Renal cortex interstitium (tissue), 11 donors: Measurements from ENCODE around the gene NSD1. TPM values are rescaled to one million over a fixed set of nuclear protein-coding genes. Genes with fewer than 3 reads are reported as not detected.

Experiments
- DNase-seq, 11 donors: peaks; one replicate each; pipeline ENCODE4 v3.0.0-alpha.2; 2013; ENCODE audit warnings: low read depth in 9 of 11, low spot score in 4 of 11; ENCODE audit errors: extremely low read depth in 1 of 11
- polyA plus RNA-seq, 3 donors: library from polyadenylated mRNA; unstranded; fragments of 120-200 nt; gene quantifications; one replicate each; pipeline ENCODE4 v1.2.1, GENCODE V29; 2013; ENCODE audit not compliant: insufficient read length in 3 of 3

NSD1 gene
- polyA plus RNA-seq, 3 donors = 60.4 to 66.3 (median 63.1) TPM

- DNase-seq = no peak
Measured at GRCh38 chr5:177346820-177347219, 213.2 kb downstream of the NSD1 start.

- DNase-seq = no peak
Measured at GRCh38 chr5:177347699-177348098, 214.1 kb downstream of the NSD1 start.

GRCh38 chr5:177349362-177349647, 215.7 kb downstream of the NSD1 start:
- no peak for DNase-seq

- DNase-seq = no peak
Measured at GRCh38 chr5:177349762-177350161, 216.2 kb downstream of the NSD1 start.

Other genes starting within 250 kb of the NSD1 start
- gene HK3, start 234.4 kb upstream of the NSD1 start, polyA plus RNA-seq = under 1 TPM; 0.45 to 0.88 (median 0.67) TPM
- 10 to 100 TPM; 40.4 to 47.0 (median 42.4) TPM for gene UIMC1, start 127.0 kb upstream of the NSD1 start, polyA plus RNA-seq
- 10 to 100 TPM; 22.2 to 26.6 (median 24.5) TPM for gene ZNF346, start 111.1 kb upstream of the NSD1 start, polyA plus RNA-seq
- gene FGFR4, start 46.9 kb upstream of the NSD1 start, polyA plus RNA-seq = 10 to 100 TPM; 58.3 to 85.7 (median 79.7) TPM
- gene RAB24, start 169.9 kb downstream of the NSD1 start, polyA plus RNA-seq = 10 to 100 TPM; 24.3 to 32.0 (median 28.8) TPM
- 100 to 1,000 TPM in 2 of 3 donors, 10 to 100 TPM in 1; 94.5 to 151 (median 114) TPM for gene PRELID1, start 170.0 kb downstream of the NSD1 start, polyA plus RNA-seq
- 10 to 100 TPM; 15.2 to 26.5 (median 22.1) TPM for gene MXD3, start 178.1 kb downstream of the NSD1 start, polyA plus RNA-seq
- gene LMAN2, start 217.9 kb downstream of the NSD1 start, polyA plus RNA-seq = 100 to 1,000 TPM; 110 to 153 (median 140) TPM
- 10 to 100 TPM; 12.1 to 17.5 (median 14.1) TPM for gene RGS14, start 224.2 kb downstream of the NSD1 start, polyA plus RNA-seq